KOPT-K1 (cell line): ENCODE data around the gene CTSO.

Experiments used
- H3K27ac ChIP-seq: fragments of 200-600 bp; sonication (generic); 2 replicates; pipeline ENCODE4 v1.5.1; 2016; ENCODE audit warnings: antibody characterized with exemption, mild to moderate bottlenecking, low read depth, low read length; ENCODE audit not compliant: poor library complexity, severe bottlenecking
- H3K36me3 ChIP-seq: fragments of 200-600 bp; sonication (generic); 2 replicates; pipeline ENCODE4 v1.5.1; 2017; ENCODE audit warnings: antibody characterized with exemption, mild to moderate bottlenecking, low read length, moderate library complexity; ENCODE audit not compliant: insufficient read depth
- H3K9me3 ChIP-seq: fragments of 200-600 bp; sonication (generic); 2 replicates; pipeline ENCODE4 v1.5.1; 2017; ENCODE audit warnings: antibody characterized with exemption, low read length, mild to moderate bottlenecking; ENCODE audit not compliant: insufficient read depth, poor library complexity, severe bottlenecking

CTSO gene

GRCh38 chr4:155964016-155964891 lies 10.6 kb upstream of the CTSO start:
- Histone ChIP-seq H3K36me3 (no peaks in the 10 kb centered on the region), H3K9me3 (no peaks in the 10 kb centered on the region), H3K27ac (no peak overlapping the region)

GRCh38 chr4:155962767-155963166 lies 9.1 kb upstream of the CTSO start:
- Histone ChIP-seq H3K27ac (no peak overlapping the region), H3K36me3 (no peaks in the 10 kb centered on the region), H3K9me3 (no peaks in the 10 kb centered on the region)

DNA sequence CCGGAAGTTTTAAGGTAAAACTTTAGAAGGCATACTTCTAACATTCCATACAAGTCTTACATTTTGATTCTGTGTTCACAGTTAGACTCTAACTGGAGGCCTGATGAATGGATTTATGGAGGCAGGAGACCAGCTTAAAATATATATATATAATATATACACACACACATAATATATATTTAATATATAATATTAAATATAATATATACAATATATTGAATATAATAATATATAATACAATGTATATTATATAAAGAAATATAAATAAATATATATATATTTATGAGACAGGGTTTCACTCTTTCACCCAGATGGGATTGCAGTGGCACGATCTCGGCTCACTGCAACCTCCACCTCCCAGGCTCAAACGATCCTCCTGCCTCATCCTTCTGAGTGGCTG lies 7.9 kb upstream of the CTSO start:
- Histone ChIP-seq H3K36me3 (no peaks in the 10 kb centered on the region), H3K9me3 (no peaks in the 10 kb centered on the region), H3K27ac (no peak overlapping the region)

- Histone ChIP-seq H3K9me3 (no peaks in the 10 kb centered on the region), H3K36me3 (no peaks in the 10 kb centered on the region), H3K27ac (no peak overlapping the region)
Measured at GRCh38 chr4:155960522-155960921, 6.9 kb upstream of the CTSO start.

- no peak overlapping the region for H3K27ac ChIP-seq
- H3K36me3 ChIP-seq, result no peaks in the 10 kb centered on the region
- no peaks in the 10 kb centered on the region for H3K9me3 ChIP-seq
Measured at GRCh38 chr4:155959417-155959816, 5.8 kb upstream of the CTSO start.

DNA sequence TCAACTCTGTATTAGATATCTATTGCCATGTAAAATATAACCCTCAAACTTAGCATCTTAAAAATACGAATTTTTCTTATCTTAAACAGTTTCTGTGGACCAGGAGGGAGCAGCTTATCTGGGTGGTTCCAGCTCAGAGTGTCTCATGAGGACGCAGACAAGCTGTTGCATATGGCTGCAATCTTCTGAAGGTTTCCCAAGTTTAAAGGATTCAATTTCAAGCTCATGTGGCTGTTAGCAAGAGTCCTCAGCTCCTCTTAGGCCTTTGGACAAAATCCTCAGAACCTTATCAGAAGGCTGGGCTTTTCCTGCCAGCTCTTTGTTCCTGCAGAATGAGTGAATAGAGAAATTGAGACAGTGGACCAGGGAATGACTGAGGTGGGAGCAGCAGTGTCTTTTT lies 2.8 kb upstream of the CTSO start:
- Histone ChIP-seq H3K9me3 (no peaks in the 10 kb centered on the region), H3K27ac (no peak overlapping the region), H3K36me3 (no peaks in the 10 kb centered on the region)

- no peaks in the 10 kb centered on the region for H3K36me3 ChIP-seq
- no peaks in the 10 kb centered on the region for H3K9me3 ChIP-seq
- H3K27ac ChIP-seq, result no peak overlapping the region
Measured at GRCh38 chr4:155954939-155955338, 1.3 kb upstream of the CTSO start.

- H3K27ac ChIP-seq, result peak overlapping the region; percentile 71
- H3K36me3 ChIP-seq, result no peaks in the 10 kb centered on the region
- no peaks in the 10 kb centered on the region for H3K9me3 ChIP-seq
Measured at GRCh38 chr4:155954118-155954685, 536 bp upstream of the CTSO start.

- H3K27ac ChIP-seq, result no peak overlapping the region
- no peaks in the 10 kb centered on the region for H3K9me3 ChIP-seq
Measured at GRCh38 chr4:155952501-155952901, 1.2 kb downstream of the CTSO start.

DNA sequence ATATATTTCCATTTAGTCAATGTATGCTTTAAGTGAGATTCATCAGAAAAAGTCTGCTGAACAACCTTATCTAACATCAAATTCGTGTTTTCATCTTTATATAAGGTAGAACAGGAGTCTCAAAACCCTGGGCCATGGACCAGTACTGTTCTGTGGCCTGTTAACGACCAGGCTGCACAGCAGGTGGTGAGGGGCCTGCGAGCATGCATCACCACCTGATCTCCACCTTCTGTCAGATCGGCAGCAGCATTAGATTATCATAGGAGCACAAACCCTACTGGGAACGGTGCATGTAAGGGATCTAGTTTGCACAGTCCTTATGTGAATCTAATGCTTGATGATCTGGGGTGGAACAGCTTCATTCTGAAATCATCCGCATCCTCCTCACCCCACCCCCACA lies 3.2 kb downstream of the CTSO start:
- H3K36me3 ChIP-seq, result no peaks in the 10 kb centered on the region
- no peak overlapping the region for H3K27ac ChIP-seq
- H3K9me3 ChIP-seq, result no peaks in the 10 kb centered on the region

More at GRCh38 chr4:155952501-155952901, 1.2 kb downstream of the CTSO start:
- no peaks in the 10 kb centered on the region for H3K36me3 ChIP-seq

DNA sequence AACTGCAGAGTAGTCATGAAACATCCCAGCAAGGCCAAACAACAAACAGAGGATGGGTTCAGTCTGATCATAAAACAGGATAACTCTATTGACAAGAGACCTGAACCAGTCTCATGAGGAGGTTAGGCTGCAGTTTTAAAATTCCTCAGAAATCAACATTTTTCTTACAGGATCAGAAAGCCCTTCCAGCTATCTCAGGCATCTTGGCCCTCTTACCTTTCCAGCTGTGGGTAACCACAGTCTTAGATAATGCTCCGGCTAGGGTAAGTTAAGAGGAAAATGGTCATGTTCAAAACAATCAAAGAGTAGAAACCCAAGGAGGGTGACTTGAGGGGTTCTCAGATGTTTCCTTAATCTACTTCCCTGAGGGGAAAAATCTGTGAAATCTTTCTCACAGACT lies 5.1 kb downstream of the CTSO start:
- Histone ChIP-seq H3K36me3 (no peaks in the 10 kb centered on the region), H3K9me3 (no peaks in the 10 kb centered on the region), H3K27ac (no peak overlapping the region)

GRCh38 chr4:155946486-155946885 lies 7.2 kb downstream of the CTSO start:
- Histone ChIP-seq H3K9me3 (no peaks in the 10 kb centered on the region), H3K36me3 (no peaks in the 10 kb centered on the region), H3K27ac (no peak overlapping the region)

- Histone ChIP-seq H3K27ac (no peak overlapping the region), H3K9me3 (no peaks in the 10 kb centered on the region), H3K36me3 (no peaks in the 10 kb centered on the region)
Measured at GRCh38 chr4:155944516-155944915, 9.2 kb downstream of the CTSO start.

DNA sequence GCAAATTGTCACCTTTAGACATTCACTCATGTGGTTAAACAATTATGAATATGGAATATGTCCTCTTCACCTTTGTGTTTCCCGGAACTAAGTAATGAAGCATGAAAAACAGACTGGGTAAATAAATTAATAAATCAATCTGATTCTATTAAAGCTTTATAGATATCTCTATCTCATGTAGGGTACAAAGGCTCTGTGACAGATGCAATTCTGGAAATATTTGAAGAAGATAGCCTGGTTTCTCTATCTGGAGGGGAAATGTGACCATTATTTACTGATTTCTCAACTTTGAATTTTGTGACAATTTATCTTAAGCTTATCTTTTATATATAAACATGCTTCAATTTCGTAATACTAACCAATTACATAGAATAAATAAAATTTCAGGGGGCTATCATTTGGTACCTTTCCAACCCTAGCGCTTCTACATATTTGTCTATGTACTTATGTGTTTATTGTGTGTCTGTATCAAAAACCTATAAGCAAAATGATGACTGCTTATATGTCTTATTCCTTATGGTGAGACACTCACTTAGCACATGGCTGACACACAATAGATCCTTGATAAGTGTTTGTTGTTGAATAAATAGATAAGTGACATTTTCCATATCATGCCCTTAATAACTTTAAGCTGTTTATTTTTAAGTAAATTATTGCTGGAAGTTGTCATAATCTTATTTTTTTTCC lies 9.9 kb downstream of the CTSO start:
- Histone ChIP-seq H3K27ac (no peak overlapping the region), H3K36me3 (no peaks in the 10 kb centered on the region)

DNA sequence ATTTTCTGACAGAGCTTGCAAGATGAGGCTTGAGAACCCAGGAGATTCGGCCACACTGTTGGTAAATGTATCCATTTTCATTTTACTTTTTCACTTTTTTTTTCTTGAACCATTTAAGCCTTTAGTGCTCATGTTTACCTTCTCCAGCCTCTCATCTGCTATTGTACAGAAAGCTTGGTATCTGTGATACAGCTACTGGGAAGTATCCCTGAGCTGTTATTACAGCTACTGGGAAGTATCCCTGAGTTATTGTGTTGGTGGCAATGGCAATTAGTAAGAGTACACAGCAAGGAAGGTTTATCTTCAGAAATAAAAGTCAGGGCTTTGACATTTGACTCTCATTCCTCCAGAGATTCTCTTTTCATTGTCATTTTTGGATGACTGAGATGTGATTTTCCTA lies 11.8 kb downstream of the CTSO start:
- no peak overlapping the region for H3K27ac ChIP-seq
- H3K9me3 ChIP-seq, result no peaks in the 10 kb centered on the region
- H3K36me3 ChIP-seq, result no peaks in the 10 kb centered on the region

More for the DNA sequence above, 9.9 kb downstream of the CTSO start:
- H3K9me3 ChIP-seq, result no peaks in the 10 kb centered on the region
